ENCODE data around the gene HDAC11. TPM values are rescaled to one million over a fixed set of nuclear protein-coding genes. Genes with fewer than 3 reads are reported as not detected.

HDAC11 gene
- total and polyA plus RNA-seq, 2 of the 13 experiments (the other 11 are each of a cell fraction or from before 2014, with no cell fraction given) = 13.7 to 33.1 TPM

DNA sequence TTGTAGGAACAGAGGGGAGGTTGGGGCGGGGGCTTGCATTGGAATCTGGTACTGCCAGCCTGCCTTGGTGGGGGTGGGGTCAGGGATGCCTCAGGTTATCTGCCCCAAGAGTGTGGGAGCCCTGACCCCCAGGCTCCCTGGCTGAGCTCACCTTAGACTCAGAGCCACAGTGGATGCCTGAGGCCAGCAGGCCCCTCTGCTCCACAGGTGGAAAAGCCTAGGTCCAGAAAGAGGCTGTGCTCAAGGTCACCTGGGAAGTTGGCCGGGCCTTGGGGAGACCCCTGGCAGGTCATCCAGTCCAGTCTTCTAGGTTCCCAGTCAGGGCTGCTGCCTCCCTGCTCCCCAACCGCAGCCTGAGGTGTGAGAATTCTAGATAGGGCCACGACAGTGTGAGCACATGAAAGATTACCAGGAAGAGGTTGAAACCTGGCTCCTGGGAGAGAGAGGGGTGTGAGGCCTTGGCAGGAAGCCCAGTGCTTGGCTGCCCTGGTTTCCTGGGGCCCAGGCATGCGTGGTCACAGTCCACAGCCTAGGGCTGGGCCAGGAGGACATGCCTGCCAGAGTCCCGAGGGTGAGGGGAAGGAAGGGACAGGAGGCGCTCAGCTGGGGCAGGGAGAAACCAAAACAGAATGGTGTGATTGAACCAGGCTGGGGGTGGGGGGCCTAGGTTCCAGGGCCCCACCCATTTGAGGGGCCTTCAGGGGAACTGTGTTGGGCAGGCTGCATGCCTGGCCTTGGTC lies 4.9 kb downstream of the HDAC11 start (continued):
- TF ChIP-seq ARNT (IDR thresholded peaks at IDR 0.05) = no peak
- TF ChIP-seq, protein P1, sequence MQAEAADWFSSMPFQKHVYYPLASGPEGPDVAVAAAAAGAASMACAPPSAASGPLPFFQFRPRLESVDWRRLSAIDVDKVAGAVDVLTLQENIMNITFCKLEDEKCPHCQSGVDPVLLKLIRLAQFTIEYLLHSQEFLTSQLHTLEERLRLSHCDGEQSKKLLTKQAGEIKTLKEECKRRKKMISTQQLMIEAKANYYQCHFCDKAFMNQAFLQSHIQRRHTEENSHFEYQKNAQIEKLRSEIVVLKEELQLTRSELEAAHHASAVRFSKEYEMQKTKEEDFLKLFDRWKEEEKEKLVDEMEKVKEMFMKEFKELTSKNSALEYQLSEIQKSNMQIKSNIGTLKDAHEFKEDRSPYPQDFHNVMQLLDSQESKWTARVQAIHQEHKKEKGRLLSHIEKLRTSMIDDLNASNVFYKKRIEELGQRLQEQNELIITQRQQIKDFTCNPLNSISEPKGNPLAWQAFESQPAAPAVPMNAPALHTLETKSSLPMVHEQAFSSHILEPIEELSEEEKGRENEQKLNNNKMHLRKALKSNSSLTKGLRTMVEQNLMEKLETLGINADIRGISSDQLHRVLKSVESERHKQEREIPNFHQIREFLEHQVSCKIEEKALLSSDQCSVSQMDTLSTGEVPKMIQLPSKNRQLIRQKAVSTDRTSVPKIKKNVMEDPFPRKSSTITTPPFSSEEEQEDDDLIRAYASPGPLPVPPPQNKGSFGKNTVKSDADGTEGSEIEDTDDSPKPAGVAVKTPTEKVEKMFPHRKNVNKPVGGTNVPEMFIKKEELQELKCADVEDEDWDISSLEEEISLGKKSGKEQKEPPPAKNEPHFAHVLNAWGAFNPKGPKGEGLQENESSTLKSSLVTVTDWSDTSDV (CRISPR knock-in tag; IDR thresholded peaks at IDR 0.05) = peak; percentile 85; the same call in 1 of the 2 replicates
- 0 out of 2 replicates have a peak, but pooled peaks have one; percentile 75 for TF ChIP-seq RNF2 (conservative IDR thresholded peaks at IDR 0.05; ENCODE audit: low read depth)
- TF ChIP-seq CHD2 (IDR thresholded peaks at IDR 0.05; ENCODE audit: low read depth, low read length) = no peak
- peak; percentile 89 for TF ChIP-seq SAP130 (CRISPR knock-in tag; IDR thresholded peaks at IDR 0.05; ENCODE audit: low read depth)
- TF ChIP-seq, protein P2, sequence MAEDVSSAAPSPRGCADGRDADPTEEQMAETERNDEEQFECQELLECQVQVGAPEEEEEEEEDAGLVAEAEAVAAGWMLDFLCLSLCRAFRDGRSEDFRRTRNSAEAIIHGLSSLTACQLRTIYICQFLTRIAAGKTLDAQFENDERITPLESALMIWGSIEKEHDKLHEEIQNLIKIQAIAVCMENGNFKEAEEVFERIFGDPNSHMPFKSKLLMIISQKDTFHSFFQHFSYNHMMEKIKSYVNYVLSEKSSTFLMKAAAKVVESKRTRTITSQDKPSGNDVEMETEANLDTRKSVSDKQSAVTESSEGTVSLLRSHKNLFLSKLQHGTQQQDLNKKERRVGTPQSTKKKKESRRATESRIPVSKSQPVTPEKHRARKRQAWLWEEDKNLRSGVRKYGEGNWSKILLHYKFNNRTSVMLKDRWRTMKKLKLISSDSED (CRISPR knock-in tag; IDR thresholded peaks at IDR 0.05) = no peak
- no peak for TF ChIP-seq ZNF562 (CRISPR knock-in tag; IDR thresholded peaks at IDR 0.05; ENCODE audit: borderline replicate concordance)
- TF ChIP-seq ELF1 (CRISPR knock-in tag; IDR thresholded peaks at IDR 0.05) = peak; percentile 85
- no peak for TF ChIP-seq ZNF782 (CRISPR knock-in tag; IDR thresholded peaks at IDR 0.05; ENCODE audit: borderline replicate concordance)
- no peak for TF ChIP-seq ZNF660 (CRISPR knock-in tag; IDR thresholded peaks at IDR 0.05; ENCODE audit: borderline replicate concordance, low read depth)
- TF ChIP-seq, protein P3, sequence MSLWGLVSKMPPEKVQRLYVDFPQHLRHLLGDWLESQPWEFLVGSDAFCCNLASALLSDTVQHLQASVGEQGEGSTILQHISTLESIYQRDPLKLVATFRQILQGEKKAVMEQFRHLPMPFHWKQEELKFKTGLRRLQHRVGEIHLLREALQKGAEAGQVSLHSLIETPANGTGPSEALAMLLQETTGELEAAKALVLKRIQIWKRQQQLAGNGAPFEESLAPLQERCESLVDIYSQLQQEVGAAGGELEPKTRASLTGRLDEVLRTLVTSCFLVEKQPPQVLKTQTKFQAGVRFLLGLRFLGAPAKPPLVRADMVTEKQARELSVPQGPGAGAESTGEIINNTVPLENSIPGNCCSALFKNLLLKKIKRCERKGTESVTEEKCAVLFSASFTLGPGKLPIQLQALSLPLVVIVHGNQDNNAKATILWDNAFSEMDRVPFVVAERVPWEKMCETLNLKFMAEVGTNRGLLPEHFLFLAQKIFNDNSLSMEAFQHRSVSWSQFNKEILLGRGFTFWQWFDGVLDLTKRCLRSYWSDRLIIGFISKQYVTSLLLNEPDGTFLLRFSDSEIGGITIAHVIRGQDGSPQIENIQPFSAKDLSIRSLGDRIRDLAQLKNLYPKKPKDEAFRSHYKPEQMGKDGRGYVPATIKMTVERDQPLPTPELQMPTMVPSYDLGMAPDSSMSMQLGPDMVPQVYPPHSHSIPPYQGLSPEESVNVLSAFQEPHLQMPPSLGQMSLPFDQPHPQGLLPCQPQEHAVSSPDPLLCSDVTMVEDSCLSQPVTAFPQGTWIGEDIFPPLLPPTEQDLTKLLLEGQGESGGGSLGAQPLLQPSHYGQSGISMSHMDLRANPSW (CRISPR knock-in tag; IDR thresholded peaks at IDR 0.05; ENCODE audit: borderline replicate concordance) = no peak
- TF ChIP-seq ZBTB7A (CRISPR knock-in tag; IDR thresholded peaks at IDR 0.05) = peak; percentile 78; the same call in 1 of the 2 replicates
- TF ChIP-seq WIZ (CRISPR knock-in tag; IDR thresholded peaks at IDR 0.05) = peak; percentile 63; the same call in 1 of the 2 replicates
- TF ChIP-seq, protein P4, sequence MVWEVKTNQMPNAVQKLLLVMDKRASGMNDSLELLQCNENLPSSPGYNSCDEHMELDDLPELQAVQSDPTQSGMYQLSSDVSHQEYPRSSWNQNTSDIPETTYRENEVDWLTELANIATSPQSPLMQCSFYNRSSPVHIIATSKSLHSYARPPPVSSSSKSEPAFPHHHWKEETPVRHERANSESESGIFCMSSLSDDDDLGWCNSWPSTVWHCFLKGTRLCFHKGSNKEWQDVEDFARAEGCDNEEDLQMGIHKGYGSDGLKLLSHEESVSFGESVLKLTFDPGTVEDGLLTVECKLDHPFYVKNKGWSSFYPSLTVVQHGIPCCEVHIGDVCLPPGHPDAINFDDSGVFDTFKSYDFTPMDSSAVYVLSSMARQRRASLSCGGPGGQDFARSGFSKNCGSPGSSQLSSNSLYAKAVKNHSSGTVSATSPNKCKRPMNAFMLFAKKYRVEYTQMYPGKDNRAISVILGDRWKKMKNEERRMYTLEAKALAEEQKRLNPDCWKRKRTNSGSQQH (CRISPR knock-in tag; IDR thresholded peaks at IDR 0.05; ENCODE audit: low read depth) = no peak
- peak; percentile 64; the same call in 1 of the 2 replicates for TF ChIP-seq ZFP36L1 (CRISPR knock-in tag; IDR thresholded peaks at IDR 0.05)
- TF ChIP-seq, protein P5, sequence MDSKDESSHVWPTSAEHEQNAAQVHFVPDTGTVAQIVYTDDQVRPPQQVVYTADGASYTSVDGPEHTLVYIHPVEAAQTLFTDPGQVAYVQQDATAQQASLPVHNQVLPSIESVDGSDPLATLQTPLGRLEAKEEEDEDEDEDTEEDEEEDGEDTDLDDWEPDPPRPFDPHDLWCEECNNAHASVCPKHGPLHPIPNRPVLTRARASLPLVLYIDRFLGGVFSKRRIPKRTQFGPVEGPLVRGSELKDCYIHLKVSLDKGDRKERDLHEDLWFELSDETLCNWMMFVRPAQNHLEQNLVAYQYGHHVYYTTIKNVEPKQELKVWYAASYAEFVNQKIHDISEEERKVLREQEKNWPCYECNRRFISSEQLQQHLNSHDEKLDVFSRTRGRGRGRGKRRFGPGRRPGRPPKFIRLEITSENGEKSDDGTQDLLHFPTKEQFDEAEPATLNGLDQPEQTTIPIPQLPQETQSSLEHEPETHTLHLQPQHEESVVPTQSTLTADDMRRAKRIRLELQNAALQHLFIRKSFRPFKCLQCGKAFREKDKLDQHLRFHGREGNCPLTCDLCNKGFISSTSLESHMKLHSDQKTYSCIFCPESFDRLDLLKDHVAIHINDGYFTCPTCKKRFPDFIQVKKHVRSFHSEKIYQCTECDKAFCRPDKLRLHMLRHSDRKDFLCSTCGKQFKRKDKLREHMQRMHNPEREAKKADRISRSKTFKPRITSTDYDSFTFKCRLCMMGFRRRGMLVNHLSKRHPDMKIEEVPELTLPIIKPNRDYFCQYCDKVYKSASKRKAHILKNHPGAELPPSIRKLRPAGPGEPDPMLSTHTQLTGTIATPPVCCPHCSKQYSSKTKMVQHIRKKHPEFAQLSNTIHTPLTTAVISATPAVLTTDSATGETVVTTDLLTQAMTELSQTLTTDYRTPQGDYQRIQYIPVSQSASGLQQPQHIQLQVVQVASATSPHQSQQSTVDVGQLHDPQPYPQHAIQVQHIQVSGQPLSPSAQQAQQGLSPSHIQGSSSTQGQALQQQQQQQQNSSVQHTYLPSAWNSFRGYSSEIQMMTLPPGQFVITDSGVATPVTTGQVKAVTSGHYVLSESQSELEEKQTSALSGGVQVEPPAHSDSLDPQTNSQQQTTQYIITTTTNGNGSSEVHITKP (CRISPR knock-in tag; IDR thresholded peaks at IDR 0.05; ENCODE audit: low read depth) = peak; percentile 85; the same call in 1 of the 2 replicates

Measured in HepG2 (cell line).